Suppressor macrophage treated with lipopolysaccharide for 1 hour (primary cell): ENCODE results near the gene PXT1.
"Not testable (repeated sequence)": the region's sequence is repeated elsewhere in the genome, so short reads cannot be mapped to it uniquely, and the experiment has no call there.

Source experiments
- DNase-seq, 3 donors: peaks; one replicate each; pipeline ENCODE4 v3.0.0-alpha.2; 2020 to 2022

PXT1 gene, protein sequence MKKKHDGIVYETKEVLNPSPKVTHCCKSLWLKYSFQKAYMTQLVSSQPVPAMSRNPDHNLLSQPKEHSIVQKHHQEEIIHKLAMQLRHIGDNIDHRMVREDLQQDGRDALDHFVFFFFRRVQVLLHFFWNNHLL

DNA sequence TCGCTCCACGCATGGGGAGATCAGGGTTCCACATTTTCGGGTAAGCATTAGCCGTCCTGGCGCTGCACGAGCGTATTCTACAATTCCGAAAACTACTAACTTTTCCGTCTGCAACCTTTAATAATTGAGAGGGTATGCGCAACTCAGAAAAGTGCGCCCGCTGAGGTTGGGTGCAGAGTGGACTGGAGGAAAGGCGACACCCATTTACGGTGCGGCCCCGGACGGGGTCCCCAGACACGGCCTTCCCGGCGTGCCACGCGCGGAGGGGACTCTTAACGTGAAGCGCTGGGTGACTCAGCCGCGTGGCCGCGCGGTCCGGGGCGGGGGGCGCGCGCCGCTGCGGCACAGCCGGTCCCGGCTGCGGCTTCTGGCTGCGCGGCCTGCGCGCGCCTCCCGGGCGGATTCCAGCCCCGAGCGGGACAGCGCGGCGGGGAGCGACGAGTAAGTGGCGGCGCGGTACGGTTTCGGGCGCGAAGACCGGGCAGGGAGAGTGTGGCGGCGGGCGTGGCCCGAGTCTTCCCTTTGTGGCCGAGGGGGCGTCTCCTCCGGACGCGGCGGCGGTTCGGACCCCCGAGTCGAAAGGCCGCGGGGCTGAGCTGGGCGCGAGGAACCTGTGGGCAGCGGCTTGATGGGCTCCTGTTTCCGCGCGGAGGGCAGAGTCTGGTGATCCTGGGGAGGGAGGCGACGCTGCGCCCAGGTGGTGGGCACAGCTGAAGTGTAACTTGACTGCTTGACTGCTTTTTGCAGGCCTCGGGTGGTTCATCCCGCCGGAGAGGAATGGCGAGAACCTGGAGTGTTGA is at the start of gene PXT1, which contains the start of gene KCTD20:
TSS of gene PXT1 (minus strand) at position 184 of the 800 bp plus-strand sequence. CDS start 16,772 bp downstream, outside the sequence.
TSS of gene KCTD20 (plus strand) at position 330 of the 800 bp plus-strand sequence. CDS start 27,098 bp downstream, outside the sequence.
- peak; percentile 85 to 95 (median 91) for DNase-seq

DNA sequence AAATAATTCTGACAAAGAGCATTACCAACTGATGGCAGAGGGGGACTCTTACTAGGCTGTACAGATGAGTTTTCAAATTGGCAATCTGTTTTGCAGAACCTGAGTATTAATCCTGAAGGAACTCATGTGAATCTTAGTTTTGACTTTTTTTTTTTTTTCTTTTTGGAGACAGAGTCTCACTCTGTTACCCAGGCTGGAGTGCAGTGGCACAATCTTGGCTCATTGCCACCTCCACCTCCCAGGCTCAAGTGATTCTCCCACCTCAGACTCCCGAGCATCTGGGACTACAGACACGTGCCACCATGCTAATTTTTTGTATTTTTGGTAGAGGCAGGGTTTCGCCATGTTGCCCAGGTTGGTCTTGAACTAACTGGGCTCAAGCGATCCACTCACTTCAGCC is 49.4 kb upstream of the PXT1 start:
- no peak for DNase-seq

DNA sequence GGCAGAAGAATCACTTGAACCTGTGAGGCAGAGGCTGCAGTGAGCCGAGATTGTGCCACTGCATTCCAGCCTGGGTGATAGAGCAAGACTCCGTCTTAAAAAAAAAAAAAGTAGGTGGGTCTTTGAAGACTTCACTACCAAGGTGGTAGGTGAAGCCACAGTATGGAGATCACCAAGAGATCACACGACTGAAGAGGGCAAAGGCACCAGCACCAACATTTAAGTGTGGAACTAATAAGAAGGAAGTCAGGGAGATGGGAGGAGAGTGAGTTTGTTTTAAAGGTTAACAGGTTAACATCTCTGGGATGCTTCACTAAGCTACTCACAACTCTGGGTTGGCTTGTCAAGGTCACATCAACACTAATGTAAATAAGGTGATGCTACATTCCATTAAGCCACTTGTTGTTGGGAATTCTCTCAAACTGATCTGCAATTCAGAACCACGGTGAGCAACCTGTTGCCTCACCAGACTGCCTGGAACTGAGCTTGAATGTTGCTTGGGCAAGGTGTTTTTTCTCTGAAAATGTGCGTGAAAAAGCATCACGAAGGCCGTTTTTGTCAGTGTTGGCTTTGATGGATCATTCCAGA is 48.8 kb upstream of the PXT1 start:
- DNase-seq = no peak

DNA sequence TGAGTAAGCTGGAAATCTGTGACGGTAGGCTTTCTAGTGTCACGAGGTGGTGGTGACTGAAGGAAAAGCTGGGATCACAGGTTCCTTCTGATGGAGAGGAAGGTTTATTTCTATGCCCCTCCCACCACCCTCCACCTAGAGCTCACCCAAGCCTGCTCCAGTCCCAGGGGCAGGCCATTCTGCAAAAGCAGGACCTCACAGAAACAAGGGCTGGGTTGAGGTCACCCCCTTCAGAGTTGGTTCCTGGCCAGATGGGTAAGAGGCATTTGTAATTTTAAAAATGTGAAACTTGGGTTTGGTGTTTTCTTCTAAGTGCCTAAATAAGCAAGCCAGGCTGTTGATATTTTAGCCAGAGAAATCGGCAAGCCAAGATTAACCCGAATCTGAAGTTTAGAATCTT is 46.8 kb upstream of the PXT1 start:
- DNase-seq = no peak

DNA sequence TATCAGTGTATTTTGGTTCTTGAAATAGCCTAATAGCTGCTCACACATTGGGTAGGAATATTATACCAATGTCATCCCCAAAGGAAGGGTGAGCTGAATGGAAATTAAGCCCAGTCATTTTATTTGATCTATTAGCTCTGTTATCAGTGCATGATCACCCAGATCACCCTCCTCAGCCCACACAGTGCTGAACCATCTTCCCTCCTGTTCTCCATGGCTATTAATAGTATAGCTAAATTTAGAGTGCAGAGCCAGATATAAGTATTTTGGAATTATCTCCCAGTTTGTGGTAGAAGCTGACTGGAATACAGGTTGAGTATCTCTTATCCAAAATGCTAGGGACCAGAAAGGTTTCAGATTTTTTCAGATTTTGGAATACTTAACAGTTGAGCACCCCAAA is 45.6 kb upstream of the PXT1 start:
- DNase-seq = no peak

DNA sequence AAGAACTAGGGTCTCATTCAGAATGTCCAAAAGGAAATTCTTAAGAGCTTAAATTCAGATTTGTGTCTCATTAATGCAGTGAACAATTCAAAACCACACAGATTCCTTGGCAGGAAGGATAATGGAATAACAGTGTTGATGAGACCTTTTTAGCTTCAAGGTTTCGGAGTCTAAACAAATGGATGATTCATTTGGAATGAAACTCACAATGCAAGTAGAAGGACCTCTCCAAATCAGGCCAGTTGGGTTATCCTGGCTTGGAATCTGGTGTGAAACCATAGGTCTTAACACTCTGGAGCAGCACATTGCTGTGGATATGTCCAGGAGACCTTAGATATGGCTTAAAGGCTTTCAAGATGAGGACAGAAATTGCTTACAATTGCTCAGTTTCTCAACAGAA is 45.0 kb upstream of the PXT1 start:
- no peak for DNase-seq

DNA sequence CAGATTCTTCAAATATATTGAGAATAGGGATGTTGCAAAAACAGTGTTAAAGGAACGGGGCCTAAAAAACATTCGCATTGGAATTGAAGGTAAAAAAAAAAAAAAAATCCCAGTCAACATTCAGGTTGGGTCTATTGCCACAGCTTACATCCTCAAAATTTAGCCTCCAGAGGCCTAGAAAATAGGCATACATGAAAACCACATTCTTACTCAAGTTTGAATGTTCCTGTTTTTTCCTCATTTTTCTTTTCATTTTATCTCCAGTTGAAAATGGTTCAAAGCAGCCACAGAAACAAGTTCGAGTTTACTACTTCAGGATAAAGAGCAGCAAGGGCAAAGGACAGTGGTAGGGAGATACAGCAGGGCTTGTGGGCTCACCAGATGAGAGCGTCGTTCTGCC is 42.1 kb upstream of the PXT1 start:
- DNase-seq = peak; percentile 15 to 35 (median 30)

DNA sequence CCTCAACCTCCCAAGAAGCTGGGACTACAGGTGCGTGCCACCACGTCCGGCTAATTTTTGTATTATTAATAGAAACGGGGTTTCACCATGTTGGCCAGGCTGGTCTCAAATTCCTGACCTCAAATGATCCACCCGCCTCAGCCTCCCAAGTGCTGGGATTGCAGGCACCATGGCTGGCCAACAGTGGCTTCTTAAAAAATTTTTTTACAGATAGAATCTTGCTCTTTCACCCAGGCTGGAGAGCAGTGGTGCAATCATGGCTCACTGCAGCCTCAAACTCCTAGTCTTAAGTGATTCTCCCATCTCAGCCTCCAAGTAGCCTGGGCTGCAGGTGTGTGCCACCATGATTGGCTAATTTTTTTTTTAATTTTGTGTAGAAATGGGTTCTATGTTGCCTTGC is 40.7 kb upstream of the PXT1 start:
- not testable (repeated sequence) for DNase-seq

DNA sequence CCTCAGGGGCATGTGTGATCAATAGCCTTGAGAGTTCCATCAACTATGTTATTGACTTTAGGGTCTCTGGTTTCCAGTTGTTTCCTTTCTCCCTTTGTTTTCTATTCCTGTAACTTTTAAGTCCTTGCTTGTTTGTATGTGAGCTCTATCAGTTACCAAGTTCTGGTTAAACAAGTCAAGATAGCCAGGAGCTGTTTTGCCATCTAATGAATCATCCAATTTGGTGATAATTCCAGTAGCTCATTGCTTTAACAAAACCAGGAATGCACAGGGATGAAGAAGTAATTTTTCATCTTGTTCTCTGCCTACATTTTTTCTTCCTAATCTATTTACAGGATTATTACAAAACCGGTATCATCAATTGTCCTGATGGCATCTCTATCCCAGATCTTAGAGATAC is 36.6 kb upstream of the PXT1 start:
- DNase-seq = no peak

DNA sequence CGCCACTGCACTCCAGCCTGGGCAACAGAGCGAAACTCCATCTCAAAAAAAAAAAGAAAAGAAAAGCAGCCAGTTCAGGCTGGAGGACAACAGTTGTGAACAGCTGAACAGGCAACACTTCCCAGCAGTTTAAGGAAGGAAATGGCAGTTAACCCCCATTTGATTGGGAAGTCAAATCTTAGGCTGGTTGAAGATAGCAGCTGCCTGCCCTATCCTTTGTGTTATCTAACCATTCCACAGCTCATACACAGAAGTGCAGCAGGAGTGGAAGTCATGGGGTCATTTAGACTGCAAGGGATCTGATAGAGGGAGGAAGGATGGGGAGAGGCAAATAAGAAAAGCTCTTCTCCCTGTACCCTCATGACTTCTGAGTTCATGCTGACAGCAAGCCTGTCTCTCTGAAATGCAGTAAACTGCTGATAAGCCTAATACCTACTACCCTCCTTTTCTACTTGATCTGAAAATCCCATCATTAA is 35.4 kb upstream of the PXT1 start:
- no peak for DNase-seq

DNA sequence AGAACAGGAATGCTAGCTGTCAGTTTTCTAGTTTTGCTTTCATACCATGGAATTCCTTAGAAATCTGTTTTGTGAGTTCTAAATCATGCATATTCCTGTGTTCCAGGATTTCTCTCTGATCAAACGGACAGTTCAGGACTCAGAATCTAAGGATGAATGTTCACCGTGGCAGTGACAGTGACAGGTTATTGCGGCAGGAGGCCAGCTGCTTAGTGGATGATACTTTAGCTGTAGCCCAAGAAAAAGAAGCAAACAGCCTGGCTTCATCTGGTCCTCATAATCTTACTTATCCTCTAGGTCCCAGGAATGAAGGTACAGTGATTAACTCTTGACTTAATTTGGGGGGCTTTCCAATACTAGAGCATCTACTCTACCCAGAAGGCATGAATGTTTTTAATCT is 27.3 kb upstream of the PXT1 start:
- no peak for DNase-seq

DNA sequence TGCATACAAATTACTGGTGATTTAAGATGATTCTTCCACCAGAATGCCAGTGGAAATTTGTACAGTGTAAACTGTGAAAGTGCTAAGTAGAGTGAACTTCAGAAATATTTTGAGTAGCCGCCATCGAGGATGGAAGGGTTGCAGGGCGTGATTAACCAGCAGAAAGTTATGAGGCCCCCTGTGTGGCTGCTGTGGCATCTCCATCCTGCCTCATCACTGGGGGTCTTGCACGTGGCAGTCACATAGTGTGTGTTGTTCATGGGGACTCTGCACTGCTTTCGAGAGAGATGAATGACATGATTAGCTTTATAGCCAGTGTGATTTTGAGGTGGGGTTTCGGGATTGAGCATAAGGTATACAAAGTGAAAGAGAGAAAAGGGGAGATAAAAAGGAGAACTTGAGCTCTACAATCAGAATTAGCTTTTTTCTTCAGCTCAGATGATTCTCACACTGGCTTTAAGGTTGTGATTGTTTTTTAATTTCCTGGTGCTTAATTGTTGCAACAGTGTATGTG is 26.6 kb upstream of the PXT1 start:
- no peak for DNase-seq

DNA sequence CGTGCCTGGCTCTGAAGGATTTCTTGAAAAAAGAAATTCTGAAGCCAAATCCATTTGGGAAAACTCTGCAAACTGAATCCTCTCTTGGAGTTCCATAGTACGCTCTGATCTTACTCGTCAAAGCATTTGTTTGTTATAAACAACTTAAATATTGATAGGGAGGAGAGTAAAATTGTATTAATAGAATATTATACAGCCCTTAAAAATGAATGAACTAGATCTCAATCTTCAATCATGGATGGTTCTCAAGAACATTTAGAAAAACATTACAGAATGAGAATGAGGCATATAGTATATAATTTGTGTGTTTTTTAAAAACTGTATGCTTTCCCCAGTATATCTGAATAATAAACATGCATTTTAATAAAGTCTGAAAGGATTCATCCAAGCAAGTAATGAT is 25.0 kb upstream of the PXT1 start:
- DNase-seq = no peak

DNA sequence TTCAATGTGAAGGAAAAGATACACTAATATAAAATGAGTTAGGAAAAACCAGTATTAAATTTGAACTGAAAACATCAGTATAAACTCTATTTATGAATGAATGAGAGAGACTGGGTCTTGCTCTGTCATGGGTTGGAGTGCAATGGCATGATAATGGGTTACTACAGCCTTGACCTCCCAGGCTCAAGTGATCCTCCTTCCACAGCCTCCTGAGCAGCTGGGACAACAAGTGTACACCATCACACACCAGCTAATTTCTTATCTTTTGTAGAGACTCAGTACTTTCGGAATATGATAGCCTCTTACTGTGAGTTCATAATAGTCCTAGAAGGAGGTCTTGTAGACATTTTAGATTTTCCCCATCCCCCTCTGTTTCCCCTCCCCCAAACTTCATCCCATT is 21.6 kb upstream of the PXT1 start:
- DNase-seq = no peak

DNA sequence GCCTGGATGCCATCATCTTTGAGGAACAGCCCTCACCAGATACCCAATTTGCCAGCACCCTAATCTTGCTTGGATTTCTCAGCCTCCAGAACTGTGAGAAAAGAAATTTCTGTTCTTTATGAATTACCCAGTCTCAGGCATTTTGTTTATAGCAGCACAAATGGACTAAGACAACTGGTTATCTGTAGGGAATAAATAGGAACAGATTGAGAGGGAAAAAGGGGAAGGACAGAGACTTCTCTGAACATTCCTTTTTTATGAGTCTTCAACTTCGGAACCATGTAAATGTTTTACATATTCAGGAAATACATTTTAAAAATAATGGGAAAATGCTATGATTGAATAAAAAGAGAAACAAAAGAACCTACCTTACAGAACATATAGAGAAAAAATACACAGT is 21.0 kb upstream of the PXT1 start:
- DNase-seq = no peak

DNA sequence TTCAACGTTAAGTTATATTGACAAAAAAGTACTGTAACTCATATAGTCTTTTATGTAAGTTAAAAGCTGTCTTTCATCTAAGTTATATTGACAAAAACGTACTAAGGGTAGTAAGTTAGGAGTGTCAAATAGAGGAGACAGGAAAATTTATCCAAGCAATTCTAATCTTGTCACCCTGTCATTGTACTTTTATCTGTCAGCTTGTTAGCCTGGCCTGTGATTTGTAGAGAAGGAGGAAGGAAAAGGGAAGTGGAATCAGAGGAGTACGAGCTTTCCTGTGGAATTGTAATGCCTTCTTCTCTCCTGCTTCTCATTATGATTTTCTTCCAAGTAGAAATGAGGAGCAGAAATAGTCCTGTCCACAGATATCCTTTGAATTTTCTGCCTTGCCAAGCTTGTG is 19.0 kb upstream of the PXT1 start:
- DNase-seq = peak in 1 of 3 donors; percentile 11

DNA sequence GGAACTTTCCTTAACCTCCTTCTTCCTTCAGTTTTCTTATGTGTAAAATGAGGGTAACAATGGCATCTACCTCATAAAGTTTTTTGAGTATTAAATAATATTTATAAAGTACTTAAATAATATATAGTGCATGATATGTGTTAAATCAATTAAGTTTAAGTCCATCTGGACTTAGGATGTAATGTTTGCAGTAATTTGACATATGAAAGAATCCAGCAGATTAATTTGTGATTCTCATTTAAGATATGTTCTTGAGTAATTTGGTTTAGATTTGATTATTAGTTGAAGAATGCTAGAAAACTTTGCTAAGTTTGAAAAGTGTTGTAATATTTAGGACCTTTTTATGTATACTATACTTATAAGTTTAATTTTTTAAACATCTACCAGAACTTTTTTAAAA is 18.3 kb upstream of the PXT1 start:
- DNase-seq = no peak

DNA sequence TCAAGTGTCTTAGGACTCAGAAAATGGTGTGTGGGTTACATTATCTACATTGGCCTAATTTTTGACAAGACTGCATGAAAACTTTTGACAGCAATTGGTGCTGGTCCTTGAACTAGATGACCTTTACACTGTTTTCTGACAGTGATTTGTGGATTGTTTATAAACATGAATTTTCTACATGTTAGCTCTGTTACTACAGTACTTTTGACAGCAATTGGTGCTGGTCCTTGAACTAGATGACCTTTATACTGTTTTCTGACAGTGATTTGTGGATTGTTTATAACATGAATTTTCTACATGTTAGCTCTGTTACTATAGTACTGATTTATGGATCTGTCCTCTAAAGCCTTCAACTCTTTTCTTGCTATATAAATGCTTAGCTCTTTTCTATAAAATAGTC is 16.8 kb upstream of the PXT1 start:
- DNase-seq = no peak

DNA sequence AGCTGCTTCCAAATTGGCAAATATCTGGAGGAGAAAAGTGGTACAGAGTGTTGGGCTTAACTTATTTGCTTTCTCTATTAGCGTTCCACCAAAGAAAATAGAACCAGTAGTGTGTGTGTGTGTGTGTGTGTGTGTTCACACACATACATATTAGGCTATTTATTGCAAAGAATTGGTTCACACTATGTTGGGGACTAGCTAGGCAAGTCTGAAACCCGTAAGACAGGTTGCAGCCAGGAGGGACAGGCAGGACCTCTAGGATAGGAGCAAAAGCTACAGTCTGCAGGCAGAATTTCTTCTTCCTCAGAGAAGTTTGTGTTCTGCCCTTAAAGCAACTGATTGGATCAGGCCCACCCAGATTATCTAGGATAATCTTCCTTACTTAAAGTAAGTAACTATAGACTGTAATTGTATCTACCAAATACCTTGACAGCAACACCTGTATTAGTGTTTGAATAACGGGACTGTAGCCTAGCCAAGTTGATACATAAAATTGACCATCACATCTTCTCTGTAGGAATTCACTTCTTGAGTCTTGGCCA is 12.9 kb upstream of the PXT1 start:
- DNase-seq = no peak

DNA sequence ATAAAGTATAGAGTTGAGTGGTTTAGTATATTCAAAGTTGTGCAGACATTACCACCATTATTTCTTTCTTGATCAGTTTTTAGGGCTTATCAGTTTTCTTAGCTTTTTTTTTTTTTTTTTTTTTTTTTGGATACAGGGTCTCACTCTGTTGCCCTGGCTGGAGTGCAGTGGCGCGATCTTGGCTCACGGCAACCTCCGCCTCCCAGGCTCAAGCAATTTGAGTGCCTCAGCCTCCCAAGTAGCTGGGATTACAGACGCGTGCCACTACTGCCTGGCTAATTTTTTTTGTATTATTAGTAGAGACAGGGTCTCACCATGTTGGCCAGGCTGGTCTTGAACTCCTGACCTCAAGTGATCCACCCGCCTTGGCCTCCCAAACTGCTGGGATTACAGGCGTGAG is 10.2 kb upstream of the PXT1 start:
- DNase-seq = not testable (repeated sequence)

DNA sequence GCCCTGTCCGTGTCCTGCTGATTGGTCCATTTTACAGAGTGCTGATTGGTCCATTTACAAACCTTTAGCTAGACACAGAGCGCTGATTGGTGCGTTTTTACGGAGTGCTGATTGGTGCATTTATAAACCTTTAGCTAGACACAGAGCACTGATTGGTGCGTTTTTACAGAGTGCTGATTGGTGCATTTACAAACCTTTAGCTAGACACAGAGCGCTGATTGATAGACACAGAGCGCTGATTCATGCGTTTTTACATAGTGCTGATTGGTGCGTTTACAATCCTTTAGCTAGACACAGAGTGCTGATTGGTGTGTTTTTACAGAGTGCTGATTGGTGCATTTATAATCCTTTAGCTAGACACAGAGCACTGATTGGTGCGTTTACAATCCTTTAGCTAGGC is 6.5 kb upstream of the PXT1 start:
- not testable (repeated sequence) for DNase-seq

DNA sequence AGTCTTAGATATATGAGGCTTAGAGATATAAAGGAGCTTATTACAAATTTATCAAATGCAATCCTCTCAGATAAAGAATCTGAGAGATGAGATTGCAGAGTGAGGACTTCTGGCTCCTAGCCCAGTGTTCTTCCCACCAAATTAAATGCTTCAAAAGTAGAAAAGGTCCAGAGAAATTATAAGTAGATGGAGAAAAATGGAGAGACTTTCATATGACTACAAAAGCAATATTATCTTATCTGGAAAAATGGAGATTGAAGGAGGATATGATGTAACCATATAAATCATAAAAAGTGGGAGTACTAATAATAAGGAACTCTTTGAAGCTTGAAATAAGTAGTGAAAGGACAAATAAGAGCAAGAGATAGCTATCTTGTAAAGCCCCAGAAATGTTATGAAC is 3.0 kb upstream of the PXT1 start:
- DNase-seq = no peak

DNA sequence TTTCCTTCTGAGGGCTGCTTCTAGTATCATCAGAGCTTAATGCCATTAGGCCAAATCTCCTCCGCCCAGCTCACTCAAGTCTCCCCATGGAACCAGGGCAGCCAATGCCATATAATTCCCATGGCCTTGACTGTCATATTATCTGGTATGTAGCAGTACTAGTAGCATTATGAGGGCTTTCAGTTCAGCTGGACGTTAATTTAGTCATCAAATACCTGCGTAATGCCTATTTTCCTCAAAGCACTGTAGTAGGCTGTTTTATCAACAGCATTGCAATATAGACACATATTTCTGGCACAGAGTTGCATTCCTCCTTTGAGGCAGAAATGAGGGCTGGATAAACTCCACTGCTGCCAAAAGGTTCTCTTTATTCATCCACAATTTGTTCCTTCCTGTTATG is 1.8 kb upstream of the PXT1 start:
- DNase-seq = no peak
